Measurements from ENCODE around the gene RHO. TPM values are rescaled to one million over a fixed set of nuclear protein-coding genes. Genes with fewer than 3 reads are reported as not detected.

RHO gene
- total RNA-seq, 2 donors from 2014 or later, result not detected

- Histone ChIP-seq H3K4me3 (no peak overlapping the region), H3K36me3 (peaks cover 62% of the 10 kb centered on the region), H3K9me3 (no peaks in the 10 kb centered on the region), H3K4me1 (ENCODE audit: control insufficient read depth in 1 of 2, low read depth in 2 of 2) (peaks cover 14 to 19% of the 10 kb centered on the region in 2 donors), H3K27me3 (replicated peaks; ENCODE audit: insufficient read depth) (no peaks in the 10 kb centered on the region), H3K27ac (no peak overlapping the region)
- no peak for TF ChIP-seq CTCF (IDR thresholded peaks at IDR 0.05)
- DNase-seq (ENCODE audit: low spot score) (no peak), ATAC-seq (ENCODE audit: insufficient number of reproducible peaks, low FRiP score, low read depth) (no peak)
These were observed 39.5 kb downstream of the RHO start for GRCh38 chr3:129567939-129568338.

GRCh38 chr3:129569856-129570255 lies 41.4 kb downstream of the RHO start:
- no peak for TF ChIP-seq CTCF (IDR thresholded peaks at IDR 0.05)
- no peak for ATAC-seq (ENCODE audit: insufficient number of reproducible peaks, low FRiP score, low read depth)
- H3K9me3 ChIP-seq, result no peaks in the 10 kb centered on the region
- no peak overlapping the region for H3K4me3 ChIP-seq
- no peaks in the 10 kb centered on the region for H3K27me3 ChIP-seq (replicated peaks; ENCODE audit: insufficient read depth)
- H3K36me3 ChIP-seq, result peaks cover 63% of the 10 kb centered on the region
- H3K27ac ChIP-seq, result no peak overlapping the region
- DNase-seq (ENCODE audit: low spot score), result no peak
- peaks cover 0 to 5% of the 10 kb centered on the region in 2 donors for H3K4me1 ChIP-seq (ENCODE audit: control insufficient read depth in 1 of 2, low read depth in 2 of 2)

GRCh38 chr3:129571605-129572547 lies 43.4 kb downstream of the RHO start:
- no peak overlapping the region for H3K27ac ChIP-seq
- H3K4me1 ChIP-seq (ENCODE audit: control insufficient read depth in 1 of 2, low read depth in 2 of 2), result no peaks in the 10 kb centered on the region
- peaks cover 52% of the 10 kb centered on the region for H3K36me3 ChIP-seq
- H3K4me3 ChIP-seq, result no peak overlapping the region
- no peak for TF ChIP-seq CTCF (IDR thresholded peaks at IDR 0.05)
- ATAC-seq (ENCODE audit: insufficient number of reproducible peaks, low FRiP score, low read depth) (no peak), DNase-seq (ENCODE audit: low spot score) (no peak)
- H3K9me3 ChIP-seq, result no peaks in the 10 kb centered on the region
- H3K27me3 ChIP-seq (replicated peaks; ENCODE audit: insufficient read depth), result no peaks in the 10 kb centered on the region

- Histone ChIP-seq H3K27me3 (replicated peaks; ENCODE audit: insufficient read depth) (no peaks in the 10 kb centered on the region), H3K4me1 (ENCODE audit: control insufficient read depth in 1 of 2, low read depth in 2 of 2) (no peaks in the 10 kb centered on the region), H3K36me3 (peaks cover 45% of the 10 kb centered on the region), H3K9me3 (no peaks in the 10 kb centered on the region), H3K4me3 (no peak overlapping the region), H3K27ac (no peak overlapping the region)
- TF ChIP-seq CTCF (IDR thresholded peaks at IDR 0.05), result no peak
- no peak for ATAC-seq (ENCODE audit: insufficient number of reproducible peaks, low FRiP score, low read depth)
- DNase-seq (ENCODE audit: low spot score), result no peak
These were observed 44.2 kb downstream of the RHO start for GRCh38 chr3:129572603-129573002.

GRCh38 chr3:129573493-129573892 lies 45.1 kb downstream of the RHO start:
- no peaks in the 10 kb centered on the region for H3K27me3 ChIP-seq (replicated peaks; ENCODE audit: insufficient read depth)
- no peaks in the 10 kb centered on the region for H3K4me1 ChIP-seq (ENCODE audit: control insufficient read depth in 1 of 2, low read depth in 2 of 2)
- peaks cover 44% of the 10 kb centered on the region for H3K36me3 ChIP-seq
- H3K4me3 ChIP-seq, result no peak overlapping the region
- H3K27ac ChIP-seq, result no peak overlapping the region
- TF ChIP-seq CTCF (IDR thresholded peaks at IDR 0.05), result no peak
- no peaks in the 10 kb centered on the region for H3K9me3 ChIP-seq
- ATAC-seq (ENCODE audit: insufficient number of reproducible peaks, low FRiP score, low read depth) (no peak), DNase-seq (ENCODE audit: low spot score) (no peak)
